Left kidney (tissue), 2 donors: ENCODE data around the gene CTDNEP1. TPM values are rescaled to one million over a fixed set of nuclear protein-coding genes. Genes with fewer than 3 reads are reported as not detected.

Experiments used
- DNase-seq: peaks from one replicate; pipeline ENCODE4 v3.0.0-alpha.2; 2013
- polyA plus RNA-seq: library from polyadenylated mRNA; unstranded; fragments of 120-200 nt; gene quantifications from one replicate; pipeline ENCODE4 v1.2.1, GENCODE V29; 2013; ENCODE audit not compliant: insufficient read length

CTDNEP1 gene
- polyA plus RNA-seq, 1 donor = 150 TPM

DNA sequence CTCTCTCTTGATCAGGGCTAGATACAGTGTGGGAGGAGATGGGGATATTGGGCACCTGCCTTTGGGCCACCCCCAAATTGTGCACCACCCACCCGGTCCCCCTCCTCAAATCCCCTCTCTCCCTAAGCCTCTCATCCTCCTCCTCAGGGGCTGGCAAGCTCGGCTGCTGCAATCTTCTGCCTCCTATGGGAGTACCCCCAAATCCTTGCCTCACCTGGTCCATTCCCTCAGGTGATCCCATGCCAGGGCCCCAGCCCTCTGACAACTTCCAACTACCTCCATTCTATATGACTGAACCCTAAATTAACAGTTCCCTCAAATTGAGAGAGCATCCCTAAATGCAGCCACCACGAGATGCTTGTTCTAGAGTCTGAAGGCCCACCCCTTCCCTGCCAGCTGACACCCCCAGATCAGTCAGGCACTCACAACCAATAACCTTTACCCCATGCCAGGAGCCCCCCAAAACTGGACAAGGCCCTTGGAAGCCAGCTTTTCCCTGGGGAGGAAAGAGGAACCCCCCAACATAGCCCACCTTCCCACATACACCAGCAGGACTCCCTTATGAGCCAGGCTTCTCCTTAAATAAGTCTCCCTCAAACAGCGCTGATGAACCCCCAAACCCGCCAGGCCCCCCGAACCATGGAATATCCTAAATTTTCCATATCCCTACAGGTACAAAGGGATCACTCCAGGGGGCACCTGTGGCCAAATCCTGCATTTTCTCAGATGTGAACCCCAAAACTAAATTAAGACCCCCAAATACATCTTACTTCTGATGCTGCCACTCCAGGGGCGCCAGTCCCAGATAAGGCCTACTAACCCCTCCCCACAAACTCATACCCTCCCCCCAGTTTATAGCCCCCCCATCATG lies 35.1 kb downstream of the CTDNEP1 start:
- no peak for DNase-seq

DNA sequence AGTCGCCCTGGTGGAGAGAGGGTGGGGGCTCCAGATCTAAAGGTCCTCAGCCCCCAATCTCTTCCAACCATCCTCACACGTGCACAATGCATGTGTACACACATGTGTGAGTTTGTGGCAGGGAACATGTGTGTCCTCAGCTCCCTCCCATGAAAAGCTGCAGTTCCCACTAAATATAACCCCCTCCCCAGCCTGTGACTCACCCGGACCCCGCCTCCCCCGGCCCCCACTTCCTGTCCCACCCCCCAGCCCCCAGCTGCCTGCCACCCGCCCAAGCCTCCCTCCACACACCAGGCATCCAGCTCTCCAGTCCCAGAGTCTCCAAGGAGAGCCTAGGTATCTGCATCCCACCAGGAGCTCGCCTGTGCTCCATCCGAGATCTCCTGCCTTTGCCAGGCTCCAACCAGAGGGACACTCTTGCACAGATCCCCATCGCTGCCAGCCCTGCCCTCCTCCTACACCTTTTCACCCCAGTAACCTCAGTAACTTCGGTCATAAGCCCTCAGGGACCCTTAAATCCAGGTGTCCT lies 35.8 kb downstream of the CTDNEP1 start:
- DNase-seq = no peak

DNA sequence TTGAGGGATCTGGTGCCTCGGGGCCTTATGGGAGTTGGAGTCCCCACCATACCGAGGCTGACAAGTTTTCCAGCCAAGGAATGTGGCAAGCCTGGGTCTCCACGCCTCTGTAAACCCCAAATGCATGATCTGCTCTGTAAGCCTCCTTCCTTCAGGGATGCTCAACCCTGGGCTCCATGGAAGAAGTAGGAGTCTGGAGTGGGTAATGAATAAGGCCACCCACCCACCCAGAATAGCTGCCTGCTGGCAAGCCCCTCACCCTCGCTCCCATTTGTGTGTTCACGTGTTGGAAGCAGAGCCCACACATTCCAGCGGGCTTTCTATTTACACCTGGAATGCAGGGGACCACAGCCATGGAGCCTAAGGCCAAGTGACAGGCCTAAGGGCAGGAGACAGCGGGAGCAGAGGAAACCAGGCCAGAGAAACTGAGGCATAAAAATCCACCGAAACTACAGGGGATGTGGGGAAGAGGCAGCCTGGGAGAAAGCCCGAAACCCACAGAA lies 36.3 kb downstream of the CTDNEP1 start:
- DNase-seq = no peak

DNA sequence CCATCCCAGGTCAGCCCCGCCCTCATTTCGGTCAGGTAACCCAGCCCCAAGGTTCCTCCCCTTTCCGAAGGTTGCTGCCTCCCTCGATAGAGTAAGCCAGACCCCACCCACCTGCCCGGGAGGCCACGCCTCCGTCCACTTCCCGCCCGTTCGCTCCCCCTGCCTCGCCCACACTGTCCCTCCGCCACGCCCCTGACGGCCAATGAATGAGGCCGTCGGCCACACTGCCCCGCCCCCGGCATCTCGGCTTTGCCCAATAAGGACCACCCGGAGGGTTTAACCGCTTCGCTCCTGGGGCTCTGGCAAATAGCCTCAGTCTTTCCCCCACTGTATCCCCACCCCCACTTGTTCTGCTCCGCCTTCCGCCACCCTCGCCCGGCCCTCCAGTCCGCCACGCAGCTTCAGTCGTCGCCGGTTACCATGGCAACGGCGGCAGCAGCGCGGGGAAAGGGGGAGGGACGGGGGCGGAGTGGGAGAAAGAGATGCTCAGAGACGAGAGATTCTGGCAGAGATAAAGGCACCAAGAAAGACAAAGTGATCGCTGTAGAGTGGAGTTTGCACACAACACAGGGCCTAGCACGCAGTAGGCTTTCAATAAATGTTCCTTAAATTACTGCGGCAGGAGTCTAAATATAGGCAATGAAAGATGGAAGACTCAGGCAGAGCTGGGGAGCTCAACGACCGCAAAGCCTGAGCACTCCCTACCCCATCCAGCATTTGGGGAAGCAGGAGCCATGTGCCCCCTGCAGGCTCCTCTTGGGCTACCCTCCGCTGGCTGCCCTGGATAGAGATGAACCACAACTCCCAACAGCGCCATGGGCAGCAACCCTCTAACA lies 37.0 kb downstream of the CTDNEP1 start:
- peak; percentile 98 for DNase-seq

GRCh38 chr17:7213895-7214299 lies 37.6 kb downstream of the CTDNEP1 start:
- peak; percentile 96 for DNase-seq

- DNase-seq = no peak
Measured at GRCh38 chr17:7211491-7212273, 39.9 kb downstream of the CTDNEP1 start.

- DNase-seq = no peak
Measured at GRCh38 chr17:7208754-7209460, 42.6 kb downstream of the CTDNEP1 start.

DNA sequence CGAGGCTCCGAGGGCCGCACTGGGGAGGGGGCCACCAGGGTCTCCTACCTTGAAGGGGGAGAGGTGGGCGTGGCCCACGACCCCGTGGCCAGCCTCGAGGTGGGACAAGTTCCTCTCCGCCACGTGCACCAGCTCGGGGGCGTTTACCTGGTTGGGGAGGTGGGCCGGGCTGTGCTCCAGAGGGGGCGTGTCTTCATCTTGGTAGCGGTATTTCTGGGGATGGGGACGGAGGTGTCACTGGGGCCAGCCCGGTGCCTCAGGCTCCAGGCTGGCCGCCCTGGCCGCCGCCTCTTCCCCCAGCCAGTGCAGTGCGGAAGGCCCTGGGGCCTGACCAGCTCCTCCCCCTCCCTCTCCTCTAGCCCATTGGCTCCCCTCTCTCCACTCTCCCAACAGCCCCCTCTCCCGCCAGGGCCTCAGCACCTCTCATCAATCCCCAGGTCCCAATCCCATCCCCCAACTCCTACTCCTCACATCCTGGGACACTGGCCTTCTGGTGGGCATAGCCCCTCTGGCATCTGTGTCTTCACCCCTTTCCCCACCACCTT lies 43.4 kb downstream of the CTDNEP1 start:
- no peak for DNase-seq

DNA sequence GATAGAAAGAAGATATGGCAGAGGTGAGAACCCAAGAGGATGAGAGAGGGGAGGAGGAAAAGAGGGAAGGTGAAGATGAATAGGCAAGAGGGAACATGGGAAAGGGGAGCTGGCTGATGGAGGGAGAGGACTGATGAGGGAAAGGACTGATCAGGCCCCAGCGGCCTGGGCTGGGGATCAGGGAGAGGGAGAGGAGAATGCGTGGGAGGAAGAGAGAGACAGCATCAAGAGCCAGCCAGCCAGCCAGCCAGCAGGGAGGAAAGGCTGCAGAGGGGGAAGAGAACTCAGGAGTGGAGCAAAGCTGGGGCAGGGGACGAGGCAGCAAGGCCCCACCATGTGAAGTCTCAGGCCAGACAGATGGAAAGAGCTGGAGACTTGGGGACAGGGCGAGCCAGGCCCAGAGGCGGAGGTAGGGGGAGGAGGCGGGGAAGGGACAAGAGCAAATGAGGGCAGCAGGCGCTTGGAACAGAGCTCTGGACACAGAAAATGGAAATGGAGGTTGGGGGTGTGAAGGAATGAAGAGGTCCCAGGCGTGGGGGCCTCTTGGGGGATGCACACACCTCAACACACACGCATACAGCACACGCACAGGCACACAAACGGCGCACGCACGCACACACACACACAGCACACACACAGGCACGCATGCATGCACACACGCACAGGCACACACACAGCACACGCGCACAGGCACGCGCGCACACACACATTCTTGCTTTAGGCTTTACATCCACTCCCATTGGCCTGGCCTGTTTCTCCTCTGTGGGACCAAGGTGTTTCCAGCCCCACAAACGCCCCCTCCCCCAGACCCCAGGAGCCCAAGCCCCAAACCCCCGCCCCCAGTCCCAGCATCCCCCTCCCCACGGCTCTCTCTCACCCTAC lies 44.2 kb downstream of the CTDNEP1 start:
- no peak for DNase-seq

GRCh38 chr17:7205561-7205960 lies 46.0 kb downstream of the CTDNEP1 start:
- no peak for DNase-seq

- DNase-seq = peak; percentile 88
Measured at GRCh38 chr17:7204828-7205461, 46.6 kb downstream of the CTDNEP1 start.

DNA sequence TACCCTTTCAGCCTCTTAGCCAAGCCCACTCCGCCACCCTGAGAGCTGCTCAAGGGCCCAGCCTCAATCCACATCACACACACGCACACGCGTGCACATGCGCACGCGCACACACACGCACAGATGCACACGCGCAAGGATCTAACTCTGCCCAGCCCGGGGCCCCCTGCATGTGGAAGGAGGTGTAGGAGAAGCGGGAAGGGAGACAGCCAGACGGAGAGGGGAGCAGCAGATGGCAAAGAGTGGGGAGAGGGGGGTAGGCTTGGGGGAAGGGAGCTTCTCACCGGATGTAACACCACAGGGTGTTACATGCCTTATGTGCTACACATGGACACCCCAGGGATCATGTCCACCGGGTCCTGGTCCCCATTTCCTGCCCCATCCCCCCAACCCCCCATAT lies 47.2 kb downstream of the CTDNEP1 start:
- no peak for DNase-seq

DNA sequence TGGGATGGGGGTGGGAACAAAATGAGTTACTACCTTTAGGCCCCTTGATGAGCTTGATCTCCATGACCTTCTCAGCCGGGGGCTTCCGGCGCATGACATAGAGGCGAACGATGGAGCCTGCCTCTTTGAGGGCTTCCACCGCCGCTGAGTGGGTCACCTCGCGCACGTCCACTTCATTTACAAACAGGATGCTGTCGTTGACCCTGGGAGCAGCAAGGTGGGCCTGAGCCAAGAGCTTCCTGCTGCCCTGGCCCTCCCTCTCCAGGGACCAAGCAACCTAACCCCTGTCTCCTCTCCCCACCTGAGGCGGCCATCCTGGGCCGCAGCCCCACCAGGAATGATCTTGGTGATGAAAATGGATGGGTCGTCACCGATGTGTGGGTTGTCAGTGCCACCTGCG lies 48.1 kb downstream of the CTDNEP1 start:
- DNase-seq = no peak

GRCh38 chr17:7196651-7197401 lies 54.7 kb downstream of the CTDNEP1 start:
- no peak for DNase-seq

DNA sequence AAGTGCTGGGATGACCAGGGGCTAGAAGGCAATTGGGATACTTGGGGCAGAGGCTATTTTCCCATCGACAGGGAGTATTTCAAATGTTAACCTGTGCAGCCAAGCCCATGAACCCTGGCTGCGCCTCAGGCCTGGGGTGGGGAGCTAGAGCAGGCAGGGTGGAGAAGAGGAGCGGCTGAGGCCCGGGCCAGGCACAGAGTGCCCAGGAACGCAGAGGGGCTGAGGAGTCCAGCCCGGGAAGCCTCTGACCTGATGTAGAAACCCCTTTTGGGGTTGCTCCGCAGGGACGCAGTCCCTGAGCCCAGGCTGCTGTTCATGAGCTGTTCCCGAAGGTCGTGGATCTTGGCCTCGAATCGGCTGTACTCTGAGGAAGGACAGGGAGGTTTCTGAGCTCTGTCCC lies 55.6 kb downstream of the CTDNEP1 start:
- no peak for DNase-seq
